HT1080 (cell line): ENCODE results near the gene FAM227B. TPM values are rescaled to one million over a fixed set of nuclear protein-coding genes. Genes with fewer than 3 reads are reported as not detected.
A peak's percentile ranks its signal among the peaks of the same experiment; 100 is the strongest.
"Not testable (repeated sequence)": the region's sequence is repeated elsewhere in the genome, so short reads cannot be mapped to it uniquely, and the experiment has no call there.

ENCODE experiments used
- DNase-seq: peaks from one replicate; pipeline ENCODE4 v3.0.0-alpha.2; 2015; ENCODE audit warnings: low read depth
- total RNA-seq: library from RNA; depleted of rRNA; stranded (reverse); fragments of >200 nt; shearing (Covaris generic); gene quantifications from 2 replicates; pipeline ENCODE4 v1.2.3, GENCODE V29; 2014

The FAM227B gene
- total RNA-seq, 1 experiment from 2014 or later = 7.2 TPM

- no peak for DNase-seq
These were observed 119.0 kb downstream of the FAM227B start for GRCh38 chr15:49501586-49501985.

GRCh38 chr15:49495993-49496753 lies 124.4 kb downstream of the FAM227B start:
- DNase-seq = no peak

GRCh38 chr15:49494842-49495241 lies 125.8 kb downstream of the FAM227B start:
- DNase-seq = no peak

- DNase-seq = peak; percentile 13
These were observed 127.8 kb downstream of the FAM227B start for GRCh38 chr15:49492830-49493229.

GRCh38 chr15:49492151-49492550 lies 128.5 kb downstream of the FAM227B start:
- DNase-seq = no peak

GRCh38 chr15:49490966-49491365 lies 129.7 kb downstream of the FAM227B start:
- DNase-seq = no peak

GRCh38 chr15:49485401-49485800 lies 135.2 kb downstream of the FAM227B start:
- not testable (repeated sequence) for DNase-seq

- DNase-seq = not testable (repeated sequence)
These were observed 141.6 kb downstream of the FAM227B start for GRCh38 chr15:49478982-49479381.

GRCh38 chr15:49478021-49478420 lies 142.6 kb downstream of the FAM227B start:
- not testable (repeated sequence) for DNase-seq

GRCh38 chr15:49473031-49473430 lies 147.6 kb downstream of the FAM227B start:
- DNase-seq = no peak

- no peak for DNase-seq
These were observed 148.3 kb downstream of the FAM227B start for GRCh38 chr15:49472338-49472737.

GRCh38 chr15:49471733-49472132 lies 148.9 kb downstream of the FAM227B start:
- DNase-seq = no peak

GRCh38 chr15:49471248-49471647 lies 149.4 kb downstream of the FAM227B start:
- DNase-seq = not testable (repeated sequence)

- DNase-seq = peak; percentile 5
These were observed 152.2 kb downstream of the FAM227B start for GRCh38 chr15:49468481-49468839.

- no peak for DNase-seq
These were observed 152.7 kb downstream of the FAM227B start for GRCh38 chr15:49467746-49468480.

- no peak for DNase-seq
These were observed 154.5 kb downstream of the FAM227B start for GRCh38 chr15:49466119-49466518.

GRCh38 chr15:49464522-49464921 lies 156.1 kb downstream of the FAM227B start:
- DNase-seq = no peak

GRCh38 chr15:49462232-49462844 lies 158.3 kb downstream of the FAM227B start:
- DNase-seq = no peak

- DNase-seq = no peak
These were observed 160.1 kb downstream of the FAM227B start for GRCh38 chr15:49460411-49460941.

- no peak for DNase-seq
These were observed 162.5 kb downstream of the FAM227B start for GRCh38 chr15:49458145-49458544.

- DNase-seq = no peak
These were observed 164.5 kb downstream of the FAM227B start for GRCh38 chr15:49456166-49456565.

GRCh38 chr15:49452595-49452994 lies 168.0 kb downstream of the FAM227B start:
- no peak for DNase-seq
